GM12892 (cell line): ENCODE results near the gene DIDO1.

Experiments used
- POLR2A ChIP-seq: IDR thresholded peaks from 2 replicates; pipeline ENCODE4 v1.6.1; 2011; ENCODE audit warnings: low read depth, low read length, control low read depth
- POLR2AphosphoS5 ChIP-seq: IDR thresholded peaks from 2 replicates; pipeline ENCODE4 v1.6.1; 2011; ENCODE audit warnings: low read depth, low read length, control low read depth

DNA sequence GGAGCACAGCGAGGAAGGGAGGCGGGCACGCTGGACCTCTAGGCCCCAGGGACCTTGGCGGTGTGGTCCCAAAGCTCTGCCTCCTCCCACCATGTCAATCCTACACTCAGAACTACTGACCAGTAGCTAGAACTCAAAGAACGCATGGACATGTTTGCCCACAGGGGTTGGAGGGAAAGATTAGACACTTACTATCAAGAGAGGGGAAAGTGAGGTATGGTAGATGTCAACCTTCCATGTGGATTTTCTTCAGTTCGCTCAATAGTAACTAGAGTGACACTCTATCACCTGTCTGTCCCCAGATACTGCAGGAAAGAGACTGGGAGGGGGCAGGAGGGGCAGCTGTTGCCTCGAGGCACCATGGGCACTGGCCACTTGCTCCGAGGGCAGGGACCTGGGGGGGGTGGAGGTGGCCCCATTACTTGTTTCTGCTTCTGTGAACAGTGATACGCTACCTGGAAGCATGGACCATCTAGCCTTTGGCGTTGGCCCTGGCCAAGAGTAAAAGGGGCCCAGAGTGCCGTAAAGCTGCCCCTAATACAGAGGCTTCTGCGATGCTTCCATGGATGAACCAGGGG is 912 bp upstream of the DIDO1 start:
- TF ChIP-seq POLR2AphosphoS5: no peak
- no peak for TF ChIP-seq POLR2A
